Smooth muscle cell (in vitro differentiated cells): ENCODE results near the gene TH. TPM values are rescaled to one million over a fixed set of nuclear protein-coding genes. Genes with fewer than 3 reads are reported as not detected.

ENCODE experiments used
- DNase-seq: peaks from one replicate; lab custom pipeline; 2025; ENCODE audit not compliant: unreplicated experiment; lab: John Stamatoyannopoulos, UW
- H2AFZ ChIP-seq: fragments of 200-600 bp; sonication (generic); 2 replicates; pipeline ENCODE4 v1.6.0; 2016; ENCODE audit warnings: antibody characterized with exemption, low read depth, mild to moderate bottlenecking
- H3F3A ChIP-seq: fragments of 200-600 bp; sonication (generic); 2 replicates; pipeline ENCODE4 v1.6.0; 2017; ENCODE audit warnings: antibody characterized with exemption, low read depth
- H3K27ac ChIP-seq: fragments of 200-600 bp; sonication (generic); 2 replicates; pipeline ENCODE4 v1.5.1; 2016; ENCODE audit warnings: low read depth, mild to moderate bottlenecking
- H3K27me3 ChIP-seq: fragments of 200-600 bp; sonication (generic); 2 replicates; pipeline ENCODE4 v1.6.1; 2016; ENCODE audit warnings: low read depth, mild to moderate bottlenecking
- H3K36me3 ChIP-seq: fragments of 200-600 bp; sonication (generic); 2 replicates; pipeline ENCODE4 v1.5.1; 2016; ENCODE audit warnings: low read depth
- H3K4me1 ChIP-seq: fragments of 200-600 bp; sonication (generic); 2 replicates; pipeline ENCODE4 v1.5.1; 2016; ENCODE audit warnings: low read depth
- H3K4me2 ChIP-seq: fragments of 200-600 bp; sonication (generic); 2 replicates; pipeline ENCODE4 v1.6.0; 2016; ENCODE audit warnings: mild to moderate bottlenecking
- H3K4me3 ChIP-seq: fragments of 200-600 bp; sonication (generic); 2 replicates; pipeline ENCODE4 v1.5.1; 2016; ENCODE audit warnings: mild to moderate bottlenecking
- H3K79me2 ChIP-seq: fragments of 200-600 bp; sonication (generic); 2 replicates; pipeline ENCODE4 v1.6.0; 2016; ENCODE audit warnings: low read depth, mild to moderate bottlenecking
- H3K9ac ChIP-seq: fragments of 200-600 bp; sonication (generic); 2 replicates; pipeline ENCODE4 v1.6.0; 2016; ENCODE audit warnings: low read depth
- H3K9me3 ChIP-seq: fragments of 200-600 bp; sonication (generic); replicated peaks from 2 replicates; pipeline ENCODE4 v1.5.1; 2016; ENCODE audit warnings: low read depth
- H4K20me1 ChIP-seq: fragments of 200-600 bp; sonication (generic); 2 replicates; pipeline ENCODE4 v1.6.0; 2016; ENCODE audit warnings: low read depth
- CTCF ChIP-seq: fragments of 200-600 bp; sonication (generic); IDR thresholded peaks from 2 replicates; pipeline ENCODE4 v1.5.1; 2017; ENCODE audit warnings: borderline replicate concordance, mild to moderate bottlenecking, antibody characterized with exemption; ENCODE audit not compliant: insufficient read depth, poor library complexity, severe bottlenecking
- WGBS: methylation state at CpG from one replicate; pipeline ENCODE4 v1.1.7; 2016; ENCODE audit warnings: low lambda C conversion rate; 5-methylcytosine and 5-hydroxymethylcytosine counted together
- polyA plus RNA-seq: library from polyadenylated mRNA; unstranded; fragments of >200 nt; fragmentation: Nextera tagmentation; extraction: Ambion mirVana; gene quantifications from 2 replicates; pipeline ENCODE4 v1.2.1, GENCODE V29; 2016
- total RNA-seq: library from RNA; depleted of rRNA; stranded (reverse); fragments of >200 nt; gene quantifications from 2 replicates; pipeline ENCODE4 v1.2.3, GENCODE V29; 2014

The TH gene
- total and polyA plus RNA-seq, 2 experiments from 2014 or later: not detected

GRCh38 chr11:2209900-2210321, 38.3 kb upstream of the TH start:
- Histone ChIP-seq H3K9me3 (no peaks in the 10 kb centered on the region), H3K4me3 (no peak overlapping the region), H3K79me2 (no peaks in the 10 kb centered on the region), H2AFZ (no peak overlapping the region), H4K20me1 (no peaks in the 10 kb centered on the region), H3F3A (no peaks in the 10 kb centered on the region), H3K9ac (no peak overlapping the region), H3K36me3 (no peaks in the 10 kb centered on the region), H3K4me2 (no peak overlapping the region), H3K27me3 (no peaks in the 10 kb centered on the region), H3K4me1 (peaks cover 15% of the 10 kb centered on the region), H3K27ac (no peak overlapping the region)
- TF ChIP-seq CTCF: no peak
- DNase-seq: no peak
- 94% methylated on average over 12 of the region's 12 CpGs for WGBS

- H3K27me3 ChIP-seq: no peaks in the 10 kb centered on the region
- no peaks in the 10 kb centered on the region for H3K9me3 ChIP-seq
- no peak overlapping the region for H3K9ac ChIP-seq
- no peak for TF ChIP-seq CTCF
- no peaks in the 10 kb centered on the region for H3K79me2 ChIP-seq
- H2AFZ ChIP-seq: no peak overlapping the region
- H3K27ac ChIP-seq: no peak overlapping the region
- WGBS: 92% methylated on average over 10 of the region's 11 CpGs
- H4K20me1 ChIP-seq: no peaks in the 10 kb centered on the region
- no peaks in the 10 kb centered on the region for H3K36me3 ChIP-seq
- DNase-seq: no peak
- peaks cover 15% of the 10 kb centered on the region for H3K4me1 ChIP-seq
- no peaks in the 10 kb centered on the region for H3F3A ChIP-seq
- no peak overlapping the region for H3K4me3 ChIP-seq
- H3K4me2 ChIP-seq: no peak overlapping the region
Observed at GRCh38 chr11:2209370-2209801, 37.8 kb upstream of the TH start.

- no peak overlapping the region for H3K4me3 ChIP-seq
- no peak overlapping the region for H3K27ac ChIP-seq
- no peak overlapping the region for H3K4me2 ChIP-seq
- no peak overlapping the region for H3K9ac ChIP-seq
- H3K79me2 ChIP-seq: no peaks in the 10 kb centered on the region
- no peak for DNase-seq
- no peaks in the 10 kb centered on the region for H3K9me3 ChIP-seq
- WGBS: 94% methylated on average over 24 of the region's 24 CpGs
- H3K36me3 ChIP-seq: no peaks in the 10 kb centered on the region
- H3K27me3 ChIP-seq: no peaks in the 10 kb centered on the region
- TF ChIP-seq CTCF: no peak
- H4K20me1 ChIP-seq: no peaks in the 10 kb centered on the region
- H3F3A ChIP-seq: no peaks in the 10 kb centered on the region
- peaks cover 15% of the 10 kb centered on the region for H3K4me1 ChIP-seq
- no peak overlapping the region for H2AFZ ChIP-seq
Observed at GRCh38 chr11:2208691-2209369, 37.2 kb upstream of the TH start.
